K562 (cell line): ENCODE measurements around the gene GADD45B. TPM values are rescaled to one million over a fixed set of nuclear protein-coding genes. Genes with fewer than 3 reads are reported as not detected.
A peak's percentile ranks its signal among the peaks of the same experiment; 100 is the strongest.

ENCODE experiments used
- CCNT2 ChIP-seq: IDR thresholded peaks from 2 replicates; pipeline ENCODE4 v1.6.1; 2011; ENCODE audit warnings: borderline replicate concordance, low read depth, mild to moderate bottlenecking, moderate library complexity, mixed read lengths, low read length; ENCODE audit not compliant: insufficient read length; ENCODE audit errors: extremely low read depth
- E2F4 ChIP-seq: sonication (generic); formaldehyde crosslinking; IDR thresholded peaks from 2 replicates; pipeline ENCODE4 v1.8.0; 2022; ENCODE audit warnings: mild to moderate bottlenecking, low read depth, missing genetic modification reagents
- FOXK1 ChIP-seq: sonication (generic); formaldehyde crosslinking; IDR thresholded peaks from 2 replicates; pipeline ENCODE4 v1.8.0; 2022; ENCODE audit warnings: missing genetic modification reagents, mild to moderate bottlenecking, borderline replicate concordance
- NEUROD1 ChIP-seq: fragments of 150-350 bp; IDR thresholded peaks from 2 replicates; pipeline ENCODE4 v1.6.1; 2014; ENCODE audit warnings: borderline replicate concordance, low read length, low read depth; ENCODE audit not compliant: partially characterized antibody
- RBFOX2 ChIP-seq: fragments of 200-400 bp; formaldehyde crosslinking; IDR thresholded peaks from 2 replicates; pipeline ENCODE4 v1.6.1; 2017; ENCODE audit warnings: low read depth, mild to moderate bottlenecking, low read length, moderate library complexity
- RREB1 ChIP-seq: fragments of 250-450 bp; sonication (Bioruptor Pico); IDR thresholded peaks from 2 replicates; pipeline ENCODE4 v1.4.0; 2020
- ZFX ChIP-seq: sonication (generic); formaldehyde crosslinking; IDR thresholded peaks from 2 replicates; pipeline ENCODE4 v1.8.0; 2022; ENCODE audit warnings: mild to moderate bottlenecking, missing genetic modification reagents, moderate library complexity
- ZNF518B ChIP-seq: fragments of 250-450 bp; sonication (Bioruptor Pico); IDR thresholded peaks from 2 replicates; pipeline ENCODE4 v1.5.0; 2021; ENCODE audit warnings: mild to moderate bottlenecking, moderate library complexity
- ZNF740 ChIP-seq, 3 experiments: fragments of 200-800 bp in 1 of 3; sonication (Bioruptor generic) in 1 of 3; sonication (generic) in 1 of 3; formaldehyde crosslinking in 1 of 3; IDR thresholded peaks; 2 replicates each; pipeline versions ENCODE4 v1.6.1 to v1.8.0; 2016 to 2022; ENCODE audit warnings: mild to moderate bottlenecking in 2 of 3, missing compliant biosample characterization in 2 of 3, missing genetic modification characterization in 2 of 3, missing genetic modification reagents in 1 of 3
- polyA plus RNA-seq, 8 experiments: library from polyadenylated mRNA; depleted of rRNA in 4 of 8; stranded (reverse) in 5 of 8; unstranded in 3 of 8; fragments of >200 nt; fragmentation: Nextera tagmentation in 2 of 8; fragmentation: Illumina TruSeq in 1 of 8; extraction: Ambion mirVana in 2 of 8; extraction: Trizol in 1 of 8; gene quantifications; 2 replicates each; pipeline versions ENCODE4 v1.2.1 to v1.2.3, GENCODE V29; 2011 to 2014; ENCODE audit warnings: inconsistent platforms in 1 of 8, missing spikeins in 1 of 8
- total RNA-seq, 7 experiments: library from RNA; depleted of rRNA in 6 of 7; stranded (reverse); fragments of >200 nt in 6 of 7; fragmentation: Illumina TruSeq in 2 of 7; extraction: Trizol in 2 of 7; gene quantifications; 2 replicates each; pipeline versions ENCODE4 v1.2.1 to v1.2.3, GENCODE V29; 2011 to 2021; ENCODE audit warnings: low replicate concordance in 1 of 7

The GADD45B gene
- total and polyA plus RNA-seq, 9 of the 15 experiments (the other 6 are each of a cell fraction or from before 2014, with no cell fraction given) = 0.06 to 4.1 (median 2.1) TPM

- peak; percentile 4 for TF ChIP-seq CCNT2
- 0 out of 2 replicates have a peak, but pooled peaks have one; percentile 17 for TF ChIP-seq RBFOX2
- 0 out of 2 replicates have a peak, but pooled peaks have one; percentile 17 for TF ChIP-seq ZFX (CRISPR knock-in tag)
- no peak for TF ChIP-seq FOXK1 (CRISPR knock-in tag)
- no peak for TF ChIP-seq E2F4 (CRISPR knock-in tag)
- no peak for TF ChIP-seq RREB1 (CRISPR knock-in tag)
- 0 out of 2 replicates have a peak, but pooled peaks have one; percentile 37 for TF ChIP-seq ZNF740 (CRISPR knock-in tag; IDR thresholded peaks at IDR 0.05)
- no peak for TF ChIP-seq ZNF740 (tag; IDR thresholded peaks at IDR 0.05)
- TF ChIP-seq ZNF518B = no peak
- no peak for TF ChIP-seq NEUROD1
Measured at GRCh38 chr19:2495130-2495641, 19.3 kb downstream of the GADD45B start (continued).
